Measurements from ENCODE around the gene ST8SIA5. TPM values are rescaled to one million over a fixed set of nuclear protein-coding genes. Genes with fewer than 3 reads are reported as not detected.

Gene ST8SIA5
- total and polyA plus RNA-seq, 2 donors (not counting 1 experiment from before 2014, with no cell fraction given) = under 0.01 to 0.01 TPM

DNA sequence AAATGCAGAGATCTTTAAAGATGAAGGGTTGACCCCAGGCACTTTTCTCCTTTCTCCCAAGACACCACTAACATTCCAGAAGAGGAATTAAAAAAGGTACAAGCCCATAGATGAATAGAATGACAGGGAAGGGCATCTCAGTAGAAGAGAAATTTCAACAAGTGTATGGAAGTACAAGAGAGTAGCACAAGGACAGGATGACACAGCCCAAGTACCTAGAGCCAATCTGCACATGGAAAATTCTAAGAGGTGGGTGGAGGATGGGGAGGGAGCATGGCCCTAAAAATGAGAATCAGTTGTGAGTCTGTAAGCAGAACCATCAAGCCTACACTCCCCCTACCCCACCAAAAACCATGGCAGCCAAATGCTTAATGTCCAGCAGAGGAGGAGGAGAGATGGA, 60.2 kb downstream of the ST8SIA5 start:
- no peak for TF ChIP-seq EZH2 (IDR thresholded peaks at IDR 0.05; ENCODE audit: low read length, missing control alignments)
- TF ChIP-seq, protein P1, sequence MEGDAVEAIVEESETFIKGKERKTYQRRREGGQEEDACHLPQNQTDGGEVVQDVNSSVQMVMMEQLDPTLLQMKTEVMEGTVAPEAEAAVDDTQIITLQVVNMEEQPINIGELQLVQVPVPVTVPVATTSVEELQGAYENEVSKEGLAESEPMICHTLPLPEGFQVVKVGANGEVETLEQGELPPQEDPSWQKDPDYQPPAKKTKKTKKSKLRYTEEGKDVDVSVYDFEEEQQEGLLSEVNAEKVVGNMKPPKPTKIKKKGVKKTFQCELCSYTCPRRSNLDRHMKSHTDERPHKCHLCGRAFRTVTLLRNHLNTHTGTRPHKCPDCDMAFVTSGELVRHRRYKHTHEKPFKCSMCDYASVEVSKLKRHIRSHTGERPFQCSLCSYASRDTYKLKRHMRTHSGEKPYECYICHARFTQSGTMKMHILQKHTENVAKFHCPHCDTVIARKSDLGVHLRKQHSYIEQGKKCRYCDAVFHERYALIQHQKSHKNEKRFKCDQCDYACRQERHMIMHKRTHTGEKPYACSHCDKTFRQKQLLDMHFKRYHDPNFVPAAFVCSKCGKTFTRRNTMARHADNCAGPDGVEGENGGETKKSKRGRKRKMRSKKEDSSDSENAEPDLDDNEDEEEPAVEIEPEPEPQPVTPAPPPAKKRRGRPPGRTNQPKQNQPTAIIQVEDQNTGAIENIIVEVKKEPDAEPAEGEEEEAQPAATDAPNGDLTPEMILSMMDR (conservative IDR thresholded peaks at IDR 0.05 in 1 of 2, IDR thresholded peaks at IDR 0.05 in 1 of 2; ENCODE audit: low read depth in 1 of 2, low read length in 2 of 2) = no peak

DNA sequence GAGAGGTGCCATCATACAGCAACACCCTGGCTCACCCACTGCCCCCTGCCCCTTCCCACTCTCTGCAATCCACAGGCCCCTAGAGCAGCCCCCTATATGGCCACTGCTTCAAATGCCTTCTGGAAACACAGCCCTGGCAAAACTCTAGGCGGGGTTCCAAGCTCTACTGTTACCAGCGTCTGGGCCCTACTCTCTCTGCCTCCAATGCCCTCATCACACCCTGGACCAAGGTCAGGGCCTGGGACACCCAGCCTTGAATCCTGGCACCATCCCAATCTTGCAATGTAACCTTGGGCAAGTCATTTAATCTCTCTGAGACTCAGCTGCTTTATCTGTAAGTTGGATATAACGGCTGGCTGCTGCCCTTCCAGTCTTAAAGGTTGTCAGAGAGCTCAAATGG, 60.6 kb downstream of the ST8SIA5 start:
- H3K9me3 ChIP-seq (ENCODE audit: control insufficient read depth, insufficient read depth, low read depth, low read length) = no peaks in the 10 kb centered on the region
- no peak for TF ChIP-seq EZH2 (IDR thresholded peaks at IDR 0.05; ENCODE audit: low read length, missing control alignments)
- TF ChIP-seq, protein P1 (conservative IDR thresholded peaks at IDR 0.05 in 1 of 2, IDR thresholded peaks at IDR 0.05 in 1 of 2; ENCODE audit: low read depth in 1 of 2, low read length in 2 of 2) = no peak
- H3K4me1 ChIP-seq (ENCODE audit: control insufficient read depth, extremely low read depth, insufficient read depth, low read length) = no peaks in the 10 kb centered on the region
- H3K4me2 ChIP-seq (ENCODE audit: extremely low read depth, insufficient read depth, low read length) = no peak overlapping the region
- H2AFZ ChIP-seq (ENCODE audit: low read length) = no peak overlapping the region
- H3K9ac ChIP-seq (ENCODE audit: insufficient read depth, low read length) = no peak overlapping the region
- no peak for DNase-seq (ENCODE audit: low read depth in 2 of 2)
- no peak overlapping the region for H3K27ac ChIP-seq (ENCODE audit: insufficient read depth, low read length)
- no peaks in the 10 kb centered on the region for H4K20me1 ChIP-seq (ENCODE audit: control insufficient read depth, extremely low read depth, insufficient read depth, low read length)
- H3K79me2 ChIP-seq (ENCODE audit: control insufficient read depth, insufficient read depth, low read length) = no peaks in the 10 kb centered on the region
- no peaks in the 10 kb centered on the region for H3K36me3 ChIP-seq (ENCODE audit: control insufficient read depth, insufficient read depth, low read length)
- H3K27me3 ChIP-seq (ENCODE audit: control insufficient read depth, insufficient read depth, low read length) = no peaks in the 10 kb centered on the region
- no peak overlapping the region for H3K4me3 ChIP-seq (replicated peaks in 1 of 4; ENCODE audit: control extremely low read depth in 1 of 4, insufficient read depth in 1 of 4, low read depth in 3 of 4, low read length in 4 of 4)

More for the DNA sequence above, 60.2 kb downstream of the ST8SIA5 start:
- Histone ChIP-seq H2AFZ (ENCODE audit: low read length) (no peak overlapping the region), H3K27me3 (ENCODE audit: control insufficient read depth, insufficient read depth, low read length) (no peaks in the 10 kb centered on the region), H3K9ac (ENCODE audit: insufficient read depth, low read length) (no peak overlapping the region), H3K9me3 (ENCODE audit: control insufficient read depth, insufficient read depth, low read depth, low read length) (no peaks in the 10 kb centered on the region), H3K36me3 (ENCODE audit: control insufficient read depth, insufficient read depth, low read length) (no peaks in the 10 kb centered on the region), H4K20me1 (ENCODE audit: control insufficient read depth, extremely low read depth, insufficient read depth, low read length) (no peaks in the 10 kb centered on the region), H3K79me2 (ENCODE audit: control insufficient read depth, insufficient read depth, low read length) (no peaks in the 10 kb centered on the region), H3K4me2 (ENCODE audit: extremely low read depth, insufficient read depth, low read length) (no peak overlapping the region), H3K4me3 (replicated peaks in 1 of 4; ENCODE audit: control extremely low read depth in 1 of 4, insufficient read depth in 1 of 4, low read depth in 3 of 4, low read length in 4 of 4) (no peak overlapping the region), H3K27ac (ENCODE audit: insufficient read depth, low read length) (no peak overlapping the region), H3K4me1 (ENCODE audit: control insufficient read depth, extremely low read depth, insufficient read depth, low read length) (no peaks in the 10 kb centered on the region)
- DNase-seq (ENCODE audit: low read depth in 2 of 2) = no peak

DNA sequence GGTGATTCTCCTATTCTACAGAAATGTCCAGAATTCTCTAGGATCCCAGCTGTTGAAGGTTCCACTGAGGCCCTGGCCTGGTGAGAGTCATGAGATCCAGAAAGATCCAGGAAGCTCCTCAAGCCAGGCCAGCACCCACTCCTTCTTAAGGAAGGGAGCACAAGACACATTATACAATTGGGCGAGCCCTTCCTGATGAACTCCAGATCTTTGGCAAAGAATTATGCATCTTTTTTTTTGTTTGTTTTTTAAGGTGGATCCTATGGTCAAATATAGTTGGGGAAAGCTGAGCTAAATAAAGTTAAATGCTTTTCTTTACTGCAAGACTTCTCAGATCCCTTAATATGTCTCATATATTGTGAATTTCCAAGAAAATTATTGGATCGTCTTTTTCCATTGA, 62.9 kb downstream of the ST8SIA5 start:
- H3K4me2 ChIP-seq (ENCODE audit: extremely low read depth, insufficient read depth, low read length) = no peak overlapping the region
- no peaks in the 10 kb centered on the region for H3K9me3 ChIP-seq (ENCODE audit: control insufficient read depth, insufficient read depth, low read depth, low read length)
- no peak for DNase-seq (ENCODE audit: low read depth in 2 of 2)
- no peaks in the 10 kb centered on the region for H3K36me3 ChIP-seq (ENCODE audit: control insufficient read depth, insufficient read depth, low read length)
- H3K9ac ChIP-seq (ENCODE audit: insufficient read depth, low read length) = no peak overlapping the region
- no peak overlapping the region for H2AFZ ChIP-seq (ENCODE audit: low read length)
- H3K27ac ChIP-seq (ENCODE audit: insufficient read depth, low read length) = no peak overlapping the region
- H4K20me1 ChIP-seq (ENCODE audit: control insufficient read depth, extremely low read depth, insufficient read depth, low read length) = no peaks in the 10 kb centered on the region
- H3K27me3 ChIP-seq (ENCODE audit: control insufficient read depth, insufficient read depth, low read length) = no peaks in the 10 kb centered on the region
- H3K79me2 ChIP-seq (ENCODE audit: control insufficient read depth, insufficient read depth, low read length) = no peaks in the 10 kb centered on the region
- H3K4me1 ChIP-seq (ENCODE audit: control insufficient read depth, extremely low read depth, insufficient read depth, low read length) = no peaks in the 10 kb centered on the region
- TF ChIP-seq, protein P1 (conservative IDR thresholded peaks at IDR 0.05 in 1 of 2, IDR thresholded peaks at IDR 0.05 in 1 of 2; ENCODE audit: low read depth in 1 of 2, low read length in 2 of 2) = no peak
- no peak for TF ChIP-seq EZH2 (IDR thresholded peaks at IDR 0.05; ENCODE audit: low read length, missing control alignments)
- no peak overlapping the region for H3K4me3 ChIP-seq (replicated peaks in 1 of 4; ENCODE audit: control extremely low read depth in 1 of 4, insufficient read depth in 1 of 4, low read depth in 3 of 4, low read length in 4 of 4)

Data from fibroblast of lung (primary cell).